K562 (cell line): Measurements from ENCODE around the gene CLSTN1.

Experiments
- ATF7 ChIP-seq: fragments of 450-650 bp; IDR thresholded peaks from 2 replicates; pipeline ENCODE4 v1.7.1; 2014; ENCODE audit warnings: mild to moderate bottlenecking, moderate library complexity
- BHLHE40 ChIP-seq: IDR thresholded peaks from 2 replicates; pipeline ENCODE4 v1.6.1; 2011; ENCODE audit warnings: low read length, improper control_type of control experiment
- HDGF ChIP-seq: fragments of 450-650 bp; IDR thresholded peaks from 2 replicates; pipeline ENCODE4 v1.6.1; 2016
- MAZ ChIP-seq, 2 experiments: fragments of 450-650 bp in 1 of 2; sonication (generic) in 1 of 2; formaldehyde crosslinking; IDR thresholded peaks in 1 of 2; conservative IDR thresholded peaks in 1 of 2; 2 replicates each; pipeline versions ENCODE4 v1.4.0 to v1.5.0; 2020; ENCODE audit warnings: mild to moderate bottlenecking in 1 of 2, missing genetic modification reagents in 1 of 2
- NCOA1 ChIP-seq: fragments of 450-650 bp; IDR thresholded peaks from 2 replicates; pipeline ENCODE4 v1.6.1; 2016; ENCODE audit warnings: low read depth
- POLR2AphosphoS5 ChIP-seq: IDR thresholded peaks from 2 replicates; pipeline ENCODE4 v1.6.1; 2011; ENCODE audit warnings: mild to moderate bottlenecking, low read depth, low read length, moderate library complexity; ENCODE audit not compliant: control insufficient read depth, insufficient read depth
- POLR2H ChIP-seq: IDR thresholded peaks from 2 replicates; pipeline ENCODE4 v1.6.1; 2016; ENCODE audit warnings: missing genetic modification characterization, low read depth, mild to moderate bottlenecking, control low read depth, missing compliant biosample characterization, moderate library complexity
- SMAD2 ChIP-seq: fragments of 150-350 bp; IDR thresholded peaks from 2 replicates; pipeline ENCODE4 v1.6.1; 2014; ENCODE audit warnings: low read depth, mild to moderate bottlenecking, low read length
- TEAD4 ChIP-seq, 2 experiments: sonication (generic) in 1 of 2; formaldehyde crosslinking in 1 of 2; IDR thresholded peaks; 2 replicates each; pipeline versions ENCODE4 v1.6.1 to v1.8.0; 2012 to 2022; ENCODE audit warnings: borderline replicate concordance in 1 of 2, inconsistent platforms in 1 of 2, low read length in 1 of 2, mild to moderate bottlenecking in 1 of 2, missing genetic modification reagents in 1 of 2
- ZFP36 ChIP-seq: fragments of 150-350 bp; IDR thresholded peaks from 2 replicates; pipeline ENCODE4 v1.6.1; 2018; ENCODE audit warnings: low read length, low read depth; ENCODE audit not compliant: partially characterized antibody
- ZFX ChIP-seq: sonication (generic); formaldehyde crosslinking; IDR thresholded peaks from 2 replicates; pipeline ENCODE4 v1.8.0; 2022; ENCODE audit warnings: mild to moderate bottlenecking, missing genetic modification reagents, moderate library complexity
- ZSCAN29 ChIP-seq: fragments of 450-650 bp; IDR thresholded peaks from 2 replicates; pipeline ENCODE4 v1.6.1; 2017
- TF ChIP-seq, protein P1 (sequence below), 3 experiments: IDR thresholded peaks in 2 of 3; conservative IDR thresholded peaks in 1 of 3; 2 replicates each; pipeline ENCODE4 v1.5.1; 2011 to 2012; ENCODE audit warnings: low read length in 3 of 3, mild to moderate bottlenecking in 3 of 3, control low read depth in 2 of 3, improper control_type of control experiment in 1 of 3, inconsistent platforms in 1 of 3, low read depth in 1 of 3, mixed read lengths in 1 of 3, moderate library complexity in 1 of 3; ENCODE audit not compliant: insufficient read depth in 2 of 3
- TF ChIP-seq, protein P2 (sequence below): fragments of 250-450 bp; sonication (Bioruptor Pico); IDR thresholded peaks from 2 replicates; pipeline ENCODE4 v1.5.1; 2021; ENCODE audit warnings: mild to moderate bottlenecking

DNA sequence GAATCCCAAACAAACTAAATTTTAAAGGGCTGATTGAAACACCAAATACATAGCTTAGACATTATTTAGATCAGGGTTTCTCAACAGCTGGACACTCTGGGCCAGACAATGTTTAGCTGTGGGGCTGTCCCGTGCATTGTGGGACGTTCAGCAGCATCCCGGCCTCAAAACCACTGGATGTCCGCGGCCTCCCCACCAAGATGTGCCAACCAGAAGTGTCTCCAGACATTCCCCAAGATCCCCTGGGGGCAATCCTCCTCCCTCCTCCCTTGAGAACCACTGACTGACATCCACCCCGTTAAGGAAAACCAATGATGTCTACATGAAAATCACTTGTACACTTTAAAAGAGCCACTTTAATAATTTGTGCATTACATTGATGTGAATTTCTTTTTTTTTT, 38.4 kb downstream of the CLSTN1 start:
- TF ChIP-seq, protein P1, sequence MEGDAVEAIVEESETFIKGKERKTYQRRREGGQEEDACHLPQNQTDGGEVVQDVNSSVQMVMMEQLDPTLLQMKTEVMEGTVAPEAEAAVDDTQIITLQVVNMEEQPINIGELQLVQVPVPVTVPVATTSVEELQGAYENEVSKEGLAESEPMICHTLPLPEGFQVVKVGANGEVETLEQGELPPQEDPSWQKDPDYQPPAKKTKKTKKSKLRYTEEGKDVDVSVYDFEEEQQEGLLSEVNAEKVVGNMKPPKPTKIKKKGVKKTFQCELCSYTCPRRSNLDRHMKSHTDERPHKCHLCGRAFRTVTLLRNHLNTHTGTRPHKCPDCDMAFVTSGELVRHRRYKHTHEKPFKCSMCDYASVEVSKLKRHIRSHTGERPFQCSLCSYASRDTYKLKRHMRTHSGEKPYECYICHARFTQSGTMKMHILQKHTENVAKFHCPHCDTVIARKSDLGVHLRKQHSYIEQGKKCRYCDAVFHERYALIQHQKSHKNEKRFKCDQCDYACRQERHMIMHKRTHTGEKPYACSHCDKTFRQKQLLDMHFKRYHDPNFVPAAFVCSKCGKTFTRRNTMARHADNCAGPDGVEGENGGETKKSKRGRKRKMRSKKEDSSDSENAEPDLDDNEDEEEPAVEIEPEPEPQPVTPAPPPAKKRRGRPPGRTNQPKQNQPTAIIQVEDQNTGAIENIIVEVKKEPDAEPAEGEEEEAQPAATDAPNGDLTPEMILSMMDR (IDR thresholded peaks at IDR 0.05 in 2 of 3, conservative IDR thresholded peaks at IDR 0.05 in 1 of 3; ENCODE audit: insufficient read depth in 2 of 3, low read depth in 1 of 3, low read length in 3 of 3), result no peak
- TF ChIP-seq BHLHE40, result no peak
- no peak for TF ChIP-seq NCOA1
- TF ChIP-seq ZSCAN29, result no peak
- TF ChIP-seq, protein P2, sequence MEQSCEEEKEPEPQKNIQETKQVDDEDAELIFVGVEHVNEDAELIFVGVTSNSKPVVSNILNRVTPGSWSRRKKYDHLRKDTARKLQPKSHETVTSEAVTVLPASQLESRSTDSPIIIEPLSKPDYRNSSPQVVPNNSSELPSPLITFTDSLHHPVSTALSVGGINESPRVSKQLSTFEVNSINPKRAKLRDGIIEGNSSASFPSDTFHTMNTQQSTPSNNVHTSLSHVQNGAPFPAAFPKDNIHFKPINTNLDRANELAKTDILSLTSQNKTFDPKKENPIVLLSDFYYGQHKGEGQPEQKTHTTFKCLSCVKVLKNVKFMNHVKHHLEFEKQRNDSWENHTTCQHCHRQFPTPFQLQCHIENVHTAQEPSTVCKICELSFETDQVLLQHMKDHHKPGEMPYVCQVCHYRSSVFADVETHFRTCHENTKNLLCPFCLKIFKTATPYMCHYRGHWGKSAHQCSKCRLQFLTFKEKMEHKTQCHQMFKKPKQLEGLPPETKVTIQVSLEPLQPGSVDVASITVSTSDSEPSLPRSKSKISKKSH, result no peak
- no peak for TF ChIP-seq HDGF
- TF ChIP-seq TEAD4 (IDR thresholded peaks at IDR 0.05; ENCODE audit: low read length), result no peak
- TF ChIP-seq TEAD4 (CRISPR knock-in tag; IDR thresholded peaks at IDR 0.05; ENCODE audit: borderline replicate concordance), result no peak
- TF ChIP-seq ATF7, result no peak
- no peak for TF ChIP-seq ZFP36
- no peak for TF ChIP-seq SMAD2
- TF ChIP-seq MAZ (CRISPR knock-in tag; conservative IDR thresholded peaks at IDR 0.05 in 1 of 2, IDR thresholded peaks at IDR 0.05 in 1 of 2), result no peak
- TF ChIP-seq ZFX, result no peak
- TF ChIP-seq POLR2H (tag), result no peak
- TF ChIP-seq POLR2AphosphoS5, result no peak
